GM18517 (cell line): ENCODE results near the gene PPP1R12B.
"Not testable (repeated sequence)": the region's sequence is repeated elsewhere in the genome, so short reads cannot be mapped to it uniquely, and the experiment has no call there.

Source experiments
- ATAC-seq: cut with Tn5 transposase; IDR thresholded peaks from one replicate; pipeline ENCODE4 v1.9.1; 2021; ENCODE audit warnings: mild to moderate bottlenecking, moderate library complexity; ENCODE audit not compliant: unreplicated experiment

Gene PPP1R12B

DNA sequence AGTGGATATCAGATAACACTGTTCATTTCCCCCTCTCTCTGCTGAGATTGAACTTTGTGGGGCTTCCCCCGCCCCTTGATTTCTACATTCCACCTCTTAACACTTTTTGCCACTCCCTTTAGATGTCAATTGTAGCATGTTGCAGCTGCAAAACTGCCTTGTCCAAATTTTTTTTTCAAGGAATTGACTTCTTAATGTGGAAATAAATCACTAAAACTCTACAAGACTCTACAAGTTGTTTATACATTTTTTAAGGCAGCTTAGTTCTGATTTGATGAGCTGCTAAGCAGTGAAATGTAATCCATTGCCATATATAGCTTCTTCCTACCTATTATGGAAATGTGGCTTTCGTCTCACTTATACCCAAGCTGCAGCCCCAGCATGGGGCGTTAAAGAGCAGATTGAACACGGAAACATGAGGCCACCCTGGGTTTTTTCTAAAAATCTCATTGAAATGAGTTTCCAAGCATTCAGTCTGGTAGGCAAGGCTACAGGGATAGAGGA lies 229.6 kb downstream of the PPP1R12B start:
- no peak for ATAC-seq

- ATAC-seq = no peak
Observed at GRCh38 chr1:202578565-202578964, 230.1 kb downstream of the PPP1R12B start.

GRCh38 chr1:202579806-202580205 lies 231.3 kb downstream of the PPP1R12B start:
- no peak for ATAC-seq

GRCh38 chr1:202580619-202581018 lies 232.1 kb downstream of the PPP1R12B start:
- no peak for ATAC-seq

- ATAC-seq = not testable (repeated sequence)
Observed at GRCh38 chr1:202582350-202582749, 233.9 kb downstream of the PPP1R12B start.

- no peak for ATAC-seq
Observed at GRCh38 chr1:202584707-202585589, 236.4 kb downstream of the PPP1R12B start.

GRCh38 chr1:202585590-202585933 lies 237.1 kb downstream of the PPP1R12B start:
- no peak for ATAC-seq

- ATAC-seq = no peak
Observed at GRCh38 chr1:202586018-202586821, 237.7 kb downstream of the PPP1R12B start.

GRCh38 chr1:202586871-202587270 lies 238.4 kb downstream of the PPP1R12B start:
- no peak for ATAC-seq

- no peak for ATAC-seq
Observed at GRCh38 chr1:202587859-202588485, 239.5 kb downstream of the PPP1R12B start.

GRCh38 chr1:202588503-202589189 lies 240.1 kb downstream of the PPP1R12B start:
- no peak for ATAC-seq

GRCh38 chr1:202589190-202589930 lies 240.9 kb downstream of the PPP1R12B start:
- ATAC-seq = no peak

DNA sequence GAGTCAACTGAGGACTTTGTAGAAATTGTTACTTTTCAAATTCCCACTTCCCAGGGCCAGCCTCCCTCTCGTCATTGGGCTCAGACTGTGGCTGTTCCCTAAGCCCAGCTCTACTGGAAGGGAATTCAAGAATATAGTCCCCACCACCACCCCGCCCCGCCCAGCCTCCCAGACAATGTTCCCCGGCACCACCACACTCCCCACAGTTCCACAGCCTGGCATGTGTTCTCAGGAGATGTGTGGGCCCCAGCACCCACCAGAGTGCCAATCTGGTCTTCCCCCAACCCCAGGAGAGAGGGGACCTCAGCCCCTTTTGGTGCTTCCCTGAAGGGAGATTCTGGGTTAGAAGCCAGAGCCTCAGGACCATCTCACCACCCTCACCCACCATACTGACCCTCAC lies 241.6 kb downstream of the PPP1R12B start:
- no peak for ATAC-seq

DNA sequence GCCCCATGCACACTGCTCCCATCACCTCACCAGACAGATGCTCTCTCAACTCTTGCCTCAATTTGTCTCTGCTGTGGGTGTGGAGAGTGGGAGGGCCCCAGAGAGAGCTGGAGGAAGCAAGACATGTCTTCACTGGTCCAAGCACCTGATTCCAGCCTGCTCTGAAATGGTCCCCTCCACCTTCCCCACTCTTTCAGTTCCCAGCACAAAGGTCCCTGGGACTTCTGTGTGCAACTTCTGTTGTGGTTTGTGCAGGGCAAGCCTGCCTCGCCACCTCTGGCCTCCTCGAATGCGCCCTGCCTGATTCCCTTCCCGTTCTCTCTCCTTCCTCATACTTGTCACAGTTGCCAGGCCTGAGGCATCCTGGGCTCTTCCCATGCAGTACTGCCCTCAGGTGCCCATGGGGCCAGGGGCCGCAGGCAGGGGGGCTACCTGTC lies 242.5 kb downstream of the PPP1R12B start:
- no peak for ATAC-seq

- no peak for ATAC-seq
Observed at GRCh38 chr1:202591515-202591914, 243.0 kb downstream of the PPP1R12B start.

DNA sequence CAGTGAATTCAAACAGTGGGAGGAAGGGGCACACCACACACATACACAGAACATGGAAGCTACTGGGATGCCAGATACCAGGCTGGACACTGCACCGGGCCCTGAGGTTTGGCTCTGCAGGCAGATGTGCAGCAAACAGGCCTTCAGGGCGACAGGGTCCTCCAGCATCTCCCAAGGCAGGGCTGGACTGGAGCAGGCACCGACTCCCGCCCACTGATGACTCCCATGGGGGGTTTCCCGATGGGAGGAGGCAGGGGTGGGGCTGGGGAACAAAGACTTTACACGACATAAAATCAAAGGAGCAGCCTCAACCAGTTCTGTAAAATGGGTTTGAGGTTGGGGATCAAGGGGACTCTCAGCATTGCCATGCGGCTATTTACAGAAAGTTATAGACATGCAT lies 243.6 kb downstream of the PPP1R12B start:
- ATAC-seq = no peak

- no peak for ATAC-seq
Observed at GRCh38 chr1:202593845-202594244, 245.3 kb downstream of the PPP1R12B start.

DNA sequence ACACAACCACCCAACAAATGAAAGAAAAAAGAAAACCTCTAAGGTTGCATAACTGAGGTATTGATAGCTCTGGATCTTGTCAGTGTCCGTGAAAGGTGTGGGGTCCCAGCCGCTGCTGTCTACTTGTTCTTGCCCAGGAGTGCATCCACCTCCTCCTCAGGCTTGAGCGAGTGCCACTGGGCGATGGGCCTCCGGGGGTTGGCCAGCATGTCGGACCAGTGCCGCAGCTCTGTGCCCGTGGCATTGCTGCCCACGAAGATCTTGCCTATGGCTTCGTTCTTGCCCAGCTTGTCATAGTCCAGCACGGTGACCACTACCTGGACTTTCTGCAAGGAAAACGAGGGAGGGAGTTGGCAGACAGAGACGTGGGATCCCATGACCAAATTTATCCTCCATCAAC lies 248.1 kb downstream of the PPP1R12B start:
- ATAC-seq = no peak

DNA sequence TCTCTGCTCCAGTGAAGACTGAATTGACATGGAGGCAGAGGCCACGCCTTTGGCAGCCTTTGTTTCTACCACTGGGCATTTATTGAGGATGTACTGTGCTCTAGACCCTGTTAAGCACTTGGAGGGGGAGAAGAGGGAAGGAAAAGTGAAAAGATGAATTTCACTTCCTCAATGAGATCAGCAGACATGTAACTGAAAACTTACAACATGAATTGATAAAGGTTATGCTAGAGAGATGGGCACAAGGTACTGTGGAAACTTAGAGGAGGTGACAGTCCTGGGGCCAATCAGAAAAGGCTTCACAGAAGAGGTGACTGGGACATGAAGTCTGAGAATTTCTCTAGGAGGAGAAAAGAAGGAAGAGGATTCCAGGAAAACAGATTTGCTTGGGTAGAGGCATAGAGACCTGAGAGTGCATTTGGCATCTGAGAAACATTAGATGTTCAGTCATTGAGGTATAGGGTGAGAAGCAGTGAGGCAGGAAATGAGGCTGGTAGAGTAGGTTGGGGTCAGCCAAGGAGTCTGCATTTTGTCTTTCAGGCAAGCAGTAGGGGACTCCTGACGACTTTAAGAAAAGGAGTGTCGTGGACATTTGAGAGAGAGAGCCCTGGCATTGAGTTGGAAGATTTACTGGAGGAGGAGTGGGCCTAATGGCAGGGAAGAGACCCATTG lies 248.7 kb downstream of the PPP1R12B start:
- no peak for ATAC-seq
